ENCODE data around the gene IFNA21.
"Not testable (repeated sequence)": the region's sequence is repeated elsewhere in the genome, so short reads cannot be mapped to it uniquely, and the experiment has no call there.

Gene IFNA21

DNA sequence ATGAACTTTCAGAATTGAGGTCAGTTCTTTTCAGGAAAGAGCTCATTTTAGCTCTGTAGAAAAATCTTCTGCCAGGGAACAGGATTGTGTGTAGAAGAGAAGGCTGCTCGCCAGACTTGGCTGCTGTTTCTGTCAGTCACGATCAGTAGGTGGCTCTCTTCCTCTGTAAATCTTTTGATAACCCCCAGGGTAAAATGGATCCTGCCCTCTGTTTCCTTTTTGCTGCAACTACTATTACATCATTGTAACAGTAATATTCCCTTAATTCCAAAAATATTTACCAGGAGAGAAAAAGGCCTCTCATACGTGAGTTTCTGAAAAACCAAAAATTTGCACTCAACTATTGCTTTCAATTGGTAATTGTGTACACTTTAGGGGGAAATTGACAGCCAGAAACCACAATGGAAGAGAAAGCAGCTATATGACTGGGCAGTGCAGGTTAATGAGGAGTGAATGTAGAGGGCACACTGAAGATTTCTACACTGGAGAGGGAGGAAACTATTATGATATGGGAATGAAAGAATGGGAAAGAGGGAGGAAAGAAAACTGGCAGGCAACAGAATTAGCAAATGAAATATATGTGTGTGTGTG, 12.3 kb downstream of the IFNA21 start:
- FAIRE-seq (no peak), DNase-seq (ENCODE audit: insufficient read length, low spot score) (no peak)
- peak; percentile 28 for TF ChIP-seq CTCF (IDR thresholded peaks at IDR 0.05; ENCODE audit: insufficient read depth, missing control alignments)

- DNase-seq (ENCODE audit: insufficient read length, low spot score) (no peak), FAIRE-seq (no peak)
- no peak for TF ChIP-seq CTCF (IDR thresholded peaks at IDR 0.05; ENCODE audit: insufficient read depth, missing control alignments)
Measured at GRCh38 chr9:21153336-21154017, 13.0 kb downstream of the IFNA21 start.

DNA sequence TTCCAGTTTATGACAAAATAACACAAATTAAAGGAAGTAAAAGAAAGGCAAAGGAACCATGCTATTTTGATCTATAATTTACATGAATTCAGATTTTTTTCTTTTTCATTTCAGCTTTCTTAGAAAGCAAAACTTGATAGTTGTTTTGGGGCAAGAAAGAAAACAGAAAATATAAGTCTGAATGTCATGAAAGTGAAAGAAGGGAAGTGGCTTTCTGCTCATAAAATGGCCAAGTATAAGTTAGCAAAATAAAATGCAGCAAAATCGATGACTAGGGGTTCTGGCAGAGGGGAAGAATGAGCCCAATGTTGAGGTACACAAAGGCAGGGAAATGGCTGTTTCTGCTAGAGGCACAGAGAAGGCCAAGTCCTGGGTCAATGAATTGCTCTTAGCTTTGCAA, 21.9 kb downstream of the IFNA21 start:
- TF ChIP-seq CTCF (IDR thresholded peaks at IDR 0.05; ENCODE audit: insufficient read depth, missing control alignments): no peak
- FAIRE-seq: no peak

DNA sequence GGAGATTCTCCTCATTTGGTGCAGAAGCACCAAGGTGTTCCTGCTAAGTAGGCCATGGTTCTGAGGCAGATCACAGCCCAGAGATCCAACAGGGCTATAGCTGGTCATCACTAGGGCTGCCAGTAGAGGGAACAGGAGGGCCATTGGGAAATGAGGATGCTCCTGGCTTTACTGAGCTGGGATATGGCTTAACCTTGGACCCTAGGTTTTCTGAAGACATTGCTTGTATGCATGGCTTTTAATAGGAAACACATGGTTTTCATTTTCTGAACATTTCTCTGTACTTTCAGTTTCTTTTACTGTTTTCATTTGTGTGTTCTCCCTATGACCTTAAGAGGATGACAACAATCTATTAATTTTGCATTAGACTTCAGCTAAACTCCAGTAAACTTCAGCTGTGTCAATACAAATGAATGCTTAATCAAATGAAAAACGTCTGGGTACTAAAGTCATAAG, 25.0 kb downstream of the IFNA21 start, which contains the start of gene IFNW1:
Gene IFNW1, minus strand, starts transcription at position 406 of the 456 bp plus-strand sequence. Its CDS starts 262 bp downstream, at position 144.
- FAIRE-seq: no peak
- no peak for TF ChIP-seq CTCF (IDR thresholded peaks at IDR 0.05; ENCODE audit: insufficient read depth, missing control alignments)
- DNase-seq (ENCODE audit: insufficient read length, low spot score): no peak

More for the DNA sequence above, 21.9 kb downstream of the IFNA21 start:
- DNase-seq (ENCODE audit: insufficient read length, low spot score): no peak

- TF ChIP-seq CTCF (IDR thresholded peaks at IDR 0.05; ENCODE audit: insufficient read depth, missing control alignments): no peak
Measured at GRCh38 chr9:21137020-21137419, 29.4 kb downstream of the IFNA21 start.

DNA sequence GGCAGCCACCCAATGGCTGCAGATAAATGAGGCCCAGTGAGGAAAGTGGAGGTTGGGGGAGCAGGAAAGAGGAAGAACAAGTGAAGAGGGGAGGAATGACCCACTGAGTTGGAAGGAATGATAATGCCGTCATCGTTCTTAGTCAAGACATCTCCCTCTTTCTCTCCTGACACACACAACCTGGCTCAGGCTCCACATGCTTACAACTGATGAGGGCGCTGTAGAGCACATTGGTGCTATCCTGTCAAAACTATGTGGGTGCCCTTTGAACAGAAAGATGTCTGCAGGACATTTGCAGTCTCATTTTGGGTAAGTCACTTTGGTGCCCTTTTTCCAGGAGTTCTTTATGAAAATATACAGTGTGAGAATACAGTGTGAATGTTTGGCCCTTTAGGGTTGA, 30.7 kb downstream of the IFNA21 start:
- FAIRE-seq (no peak), DNase-seq (ENCODE audit: insufficient read length, low spot score) (no peak)
- TF ChIP-seq CTCF (IDR thresholded peaks at IDR 0.05; ENCODE audit: insufficient read depth, missing control alignments): no peak

More at GRCh38 chr9:21137020-21137419, 29.4 kb downstream of the IFNA21 start:
- DNase-seq (ENCODE audit: insufficient read length, low spot score) (no peak), FAIRE-seq (no peak)

DNA sequence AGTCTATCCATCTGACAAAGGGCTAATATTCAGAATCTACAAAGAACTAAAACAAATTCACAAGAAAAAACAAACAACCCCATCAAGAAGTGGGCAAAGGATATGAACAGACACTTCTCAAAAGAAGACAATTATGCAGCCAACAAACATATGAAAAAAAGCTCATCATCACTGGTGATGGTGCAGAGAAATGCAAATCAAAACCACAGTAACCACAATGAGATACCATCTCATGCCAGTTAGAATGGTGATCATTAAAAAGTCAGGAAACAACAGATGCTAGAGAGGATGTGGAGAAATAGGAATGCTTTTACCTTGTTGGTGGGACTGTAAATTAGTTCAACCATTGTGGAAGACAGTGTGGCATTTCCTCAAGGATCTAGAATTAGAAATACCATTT, 38.3 kb downstream of the IFNA21 start:
- FAIRE-seq; DNase-seq (ENCODE audit: insufficient read length, low spot score): not testable (repeated sequence)

Measured in D721Med (cell line).